Loucy (cell line): ENCODE measurements around the gene WWC1.

Experiments used
- H2AFZ ChIP-seq: fragments of 200-600 bp; sonication (generic); 2 replicates; pipeline ENCODE4 v1.6.0; 2016; ENCODE audit warnings: antibody characterized with exemption, mild to moderate bottlenecking, low read length, moderate library complexity
- H3F3A ChIP-seq: fragments of 200-600 bp; 2 replicates; pipeline ENCODE4 v1.6.0; 2016; ENCODE audit warnings: antibody characterized with exemption, low read depth, mild to moderate bottlenecking
- H3K27me3 ChIP-seq: fragments of 200-600 bp; sonication (generic); 2 replicates; pipeline ENCODE4 v1.6.1; 2014; ENCODE audit warnings: low read length, mild to moderate bottlenecking; ENCODE audit not compliant: insufficient read depth, poor library complexity, severe bottlenecking
- H3K36me3 ChIP-seq: fragments of 200-600 bp; sonication (generic); 2 replicates; pipeline ENCODE4 v1.6.1; 2016; ENCODE audit warnings: low read length; ENCODE audit not compliant: insufficient read depth
- H3K4me1 ChIP-seq: fragments of 200-600 bp; sonication (generic); 2 replicates; pipeline ENCODE4 v1.5.1; 2014; ENCODE audit warnings: low read length, mild to moderate bottlenecking; ENCODE audit not compliant: insufficient read depth, poor library complexity, severe bottlenecking
- H3K4me2 ChIP-seq: fragments of 200-600 bp; sonication (generic); 2 replicates; pipeline ENCODE4 v1.6.0; 2014; ENCODE audit warnings: antibody characterized with exemption, low read length, low read depth, mild to moderate bottlenecking; ENCODE audit not compliant: poor library complexity, severe bottlenecking
- H3K4me3 ChIP-seq: fragments of 200-600 bp; sonication (generic); 2 replicates; pipeline ENCODE4 v1.5.1; 2014; ENCODE audit warnings: low read length, mild to moderate bottlenecking, mixed read lengths; ENCODE audit not compliant: poor library complexity, severe bottlenecking
- H3K79me2 ChIP-seq: fragments of 200-600 bp; sonication (generic); 2 replicates; pipeline ENCODE4 v1.6.1; 2014; ENCODE audit warnings: low read length; ENCODE audit not compliant: insufficient read depth
- H3K9ac ChIP-seq: fragments of 200-600 bp; sonication (generic); 2 replicates; pipeline ENCODE4 v1.6.0; 2014; ENCODE audit warnings: mild to moderate bottlenecking, low read depth, low read length, moderate library complexity; ENCODE audit not compliant: poor library complexity, severe bottlenecking
- H3K9me2 ChIP-seq: fragments of 200-600 bp; sonication (generic); replicated peaks from 2 replicates; pipeline ENCODE4 v1.6.1; 2016; ENCODE audit warnings: low read depth, low read length, mixed read lengths
- H3K9me3 ChIP-seq: fragments of 200-600 bp; sonication (generic); 2 replicates; pipeline ENCODE4 v1.6.1; 2014; ENCODE audit warnings: mild to moderate bottlenecking, antibody characterized with exemption, low read length, low read depth; ENCODE audit not compliant: insufficient read depth
- H4K20me1 ChIP-seq: fragments of 200-600 bp; sonication (generic); 2 replicates; pipeline ENCODE4 v1.6.0; 2014; ENCODE audit warnings: antibody characterized with exemption, low read length, mild to moderate bottlenecking; ENCODE audit not compliant: insufficient read depth, poor library complexity, severe bottlenecking
- CTCF ChIP-seq: fragments of 200-600 bp; sonication (generic); conservative IDR thresholded peaks from 2 replicates; pipeline ENCODE4 v1.5.1; 2014; ENCODE audit warnings: mild to moderate bottlenecking, antibody characterized with exemption, low read length
- EZH2phosphoT487 ChIP-seq: fragments of 200-600 bp; IDR thresholded peaks from 2 replicates; pipeline ENCODE4 v1.6.1; 2018; ENCODE audit warnings: antibody characterized with exemption, mild to moderate bottlenecking, moderate library complexity, borderline replicate concordance

The WWC1 gene

GRCh38 chr5:168312606-168313295 lies 21.3 kb downstream of the WWC1 start:
- H3K36me3 ChIP-seq = no peaks in the 10 kb centered on the region
- H3K9ac ChIP-seq = no peak overlapping the region
- no peak overlapping the region for H3K4me2 ChIP-seq
- no peaks in the 10 kb centered on the region for H3K79me2 ChIP-seq
- TF ChIP-seq EZH2phosphoT487 = no peak
- no peak for TF ChIP-seq CTCF
- H2AFZ ChIP-seq = no peak overlapping the region
- no peaks in the 10 kb centered on the region for H3K9me3 ChIP-seq
- H3F3A ChIP-seq = no peaks in the 10 kb centered on the region
- H3K27me3 ChIP-seq = no peaks in the 10 kb centered on the region
- H3K9me2 ChIP-seq = no peaks in the 10 kb centered on the region
- H3K4me1 ChIP-seq = no peaks in the 10 kb centered on the region
- no peaks in the 10 kb centered on the region for H4K20me1 ChIP-seq
- H3K4me3 ChIP-seq = no peak overlapping the region

- TF ChIP-seq CTCF (no peak), EZH2phosphoT487 (no peak)
- no peaks in the 10 kb centered on the region for H3K79me2 ChIP-seq
- H3K9ac ChIP-seq = no peak overlapping the region
- H3K36me3 ChIP-seq = no peaks in the 10 kb centered on the region
- no peaks in the 10 kb centered on the region for H4K20me1 ChIP-seq
- no peaks in the 10 kb centered on the region for H3K9me3 ChIP-seq
- H3K4me1 ChIP-seq = no peaks in the 10 kb centered on the region
- no peaks in the 10 kb centered on the region for H3K27me3 ChIP-seq
- H2AFZ ChIP-seq = no peak overlapping the region
- H3K9me2 ChIP-seq = no peaks in the 10 kb centered on the region
- no peak overlapping the region for H3K4me2 ChIP-seq
- H3K4me3 ChIP-seq = no peak overlapping the region
- H3F3A ChIP-seq = no peaks in the 10 kb centered on the region
These were observed 22.3 kb downstream of the WWC1 start for GRCh38 chr5:168313596-168314204.

GRCh38 chr5:168314735-168315411 lies 23.4 kb downstream of the WWC1 start:
- H2AFZ ChIP-seq = no peak overlapping the region
- no peaks in the 10 kb centered on the region for H3K27me3 ChIP-seq
- H3K79me2 ChIP-seq = no peaks in the 10 kb centered on the region
- no peaks in the 10 kb centered on the region for H3K36me3 ChIP-seq
- H4K20me1 ChIP-seq = no peaks in the 10 kb centered on the region
- no peak overlapping the region for H3K4me2 ChIP-seq
- H3K9me3 ChIP-seq = no peaks in the 10 kb centered on the region
- H3K4me1 ChIP-seq = no peaks in the 10 kb centered on the region
- TF ChIP-seq EZH2phosphoT487 (no peak), CTCF (no peak)
- H3K9me2 ChIP-seq = no peaks in the 10 kb centered on the region
- no peaks in the 10 kb centered on the region for H3F3A ChIP-seq
- no peak overlapping the region for H3K9ac ChIP-seq
- no peak overlapping the region for H3K4me3 ChIP-seq
